ENCODE data around the gene RTP3.
"Not testable (repeated sequence)": the region's sequence is repeated elsewhere in the genome, so short reads cannot be mapped to it uniquely, and the experiment has no call there.

Gene RTP3

DNA sequence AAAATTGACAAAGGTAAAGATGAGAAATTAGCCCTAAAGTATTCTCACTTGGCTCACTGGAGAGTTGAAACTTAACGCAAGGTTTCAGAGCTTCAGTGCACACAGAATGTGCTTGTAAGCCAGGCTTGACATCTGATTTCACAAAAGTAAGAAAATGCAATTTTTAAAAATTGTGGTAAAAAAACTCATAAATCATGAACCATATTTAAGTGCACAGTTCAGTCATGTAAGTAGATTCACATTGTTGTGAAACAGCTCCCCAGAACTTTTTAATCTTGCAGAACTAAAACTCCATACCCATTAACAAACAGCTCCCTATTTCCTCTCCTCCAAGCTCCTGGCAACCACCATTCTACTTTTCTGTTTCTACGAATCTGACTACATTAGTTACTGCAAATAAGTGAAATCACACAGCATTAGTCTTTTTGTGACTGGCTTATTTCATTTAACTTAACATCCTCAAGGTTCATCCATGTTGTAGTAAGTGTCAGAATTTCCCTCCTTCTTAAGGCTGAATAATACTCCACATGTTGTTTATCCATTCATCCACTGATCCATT is 14.5 kb downstream of the RTP3 start:
- H3K4me3 Mint-ChIP-seq = no peak overlapping the region
- H3K9me3 Mint-ChIP-seq = no peaks in the 10 kb centered on the region
- no peak overlapping the region for H3K27ac Mint-ChIP-seq
- H3K4me1 Mint-ChIP-seq (ENCODE audit: low read depth) = no peaks in the 10 kb centered on the region
- peaks cover 31% of the 10 kb centered on the region for H3K27me3 Mint-ChIP-seq (ENCODE audit: low read depth)
- H3K36me3 Mint-ChIP-seq (ENCODE audit: low read depth) = no peaks in the 10 kb centered on the region

DNA sequence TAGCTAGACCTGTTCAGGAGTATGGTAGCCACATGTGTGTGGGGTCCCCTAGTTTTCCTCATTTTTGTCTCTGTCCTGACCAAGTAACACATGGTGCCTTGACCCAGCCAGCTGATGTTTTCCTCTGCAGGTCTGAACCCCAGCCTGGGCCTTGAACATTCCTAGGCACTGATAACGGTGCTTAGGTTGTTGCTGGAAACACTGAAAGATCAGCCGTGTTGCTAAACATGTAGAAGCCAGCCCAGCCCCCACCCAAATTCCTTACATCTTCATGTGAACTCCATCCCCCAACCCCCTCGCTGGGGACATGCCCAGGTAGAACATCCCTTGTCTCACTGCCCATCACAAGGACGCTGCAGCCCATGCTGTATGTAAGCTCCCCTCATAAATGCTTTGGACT is 18.7 kb downstream of the RTP3 start:
- H3K36me3 Mint-ChIP-seq (ENCODE audit: low read depth) = no peaks in the 10 kb centered on the region
- no peaks in the 10 kb centered on the region for H3K9me3 Mint-ChIP-seq
- no peaks in the 10 kb centered on the region for H3K4me1 Mint-ChIP-seq (ENCODE audit: low read depth)
- H3K4me3 Mint-ChIP-seq = no peak overlapping the region
- H3K27me3 Mint-ChIP-seq (ENCODE audit: low read depth) = peaks cover 20% of the 10 kb centered on the region
- H3K27ac Mint-ChIP-seq = no peak overlapping the region

DNA sequence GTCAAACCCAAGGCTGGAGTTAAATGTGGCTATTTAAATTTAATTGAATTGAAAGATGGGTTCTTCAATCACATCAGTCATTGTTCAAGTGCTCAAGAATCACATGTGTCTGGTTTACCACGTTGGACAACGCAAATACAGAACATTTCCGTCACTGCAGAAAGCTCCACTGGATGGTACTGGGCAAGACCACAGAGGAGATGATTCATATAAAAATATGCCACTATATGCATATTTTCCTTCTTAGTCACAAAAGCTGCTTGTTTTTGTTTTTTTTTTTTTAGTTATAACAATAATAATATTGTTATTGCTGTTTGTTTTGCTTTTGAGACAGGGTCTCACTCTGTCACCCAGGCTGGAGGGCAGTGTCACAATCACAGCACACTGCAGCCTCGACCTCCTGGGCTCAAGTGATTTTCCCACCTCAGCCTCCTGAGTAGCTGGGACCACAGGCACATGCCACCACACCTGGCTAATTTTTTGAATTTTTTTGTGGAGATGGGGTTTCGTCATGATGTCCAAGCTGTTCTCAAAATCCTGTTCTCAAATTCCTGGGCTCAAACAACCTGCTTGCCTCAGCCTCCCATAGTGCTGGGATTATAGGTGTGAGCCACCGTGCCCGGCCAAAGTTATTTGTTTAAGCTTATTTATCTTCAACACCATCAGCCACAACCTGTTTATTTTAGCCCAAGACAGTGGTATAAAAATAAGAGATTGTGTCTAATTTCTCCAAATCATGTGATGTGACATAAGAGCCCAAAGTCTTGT is 19.4 kb downstream of the RTP3 start:
- H3K27me3 Mint-ChIP-seq (ENCODE audit: low read depth) = peaks cover 17% of the 10 kb centered on the region

DNA sequence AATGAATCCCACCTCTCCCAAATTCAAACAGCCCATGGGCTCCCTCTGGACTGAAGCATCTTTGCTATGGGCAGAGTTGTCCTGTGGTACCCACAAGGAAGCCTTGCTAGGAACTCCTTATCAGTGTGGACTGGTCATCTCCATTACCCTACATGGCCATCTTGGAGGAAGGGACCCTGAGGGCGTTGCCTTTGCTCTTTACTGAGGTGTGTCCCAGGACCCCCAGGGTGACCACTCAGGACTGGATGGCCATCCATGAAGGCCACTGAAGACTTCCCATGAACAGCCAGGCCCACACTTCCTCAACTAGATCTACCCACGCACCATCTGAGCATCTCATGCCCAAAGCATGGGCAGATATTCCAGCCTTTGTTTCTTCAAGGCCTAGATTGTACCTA is 20.0 kb downstream of the RTP3 start:
- Mint-ChIP-seq H3K27me3 (ENCODE audit: low read depth) (peaks cover 13% of the 10 kb centered on the region), H3K4me1 (ENCODE audit: low read depth) (no peaks in the 10 kb centered on the region), H3K9me3 (no peaks in the 10 kb centered on the region), H3K27ac (no peak overlapping the region), H3K36me3 (ENCODE audit: low read depth) (no peaks in the 10 kb centered on the region), H3K4me3 (no peak overlapping the region)

More for the DNA sequence above, 19.4 kb downstream of the RTP3 start:
- no peak overlapping the region for H3K4me3 Mint-ChIP-seq
- H3K4me1 Mint-ChIP-seq (ENCODE audit: low read depth) = no peaks in the 10 kb centered on the region
- no peaks in the 10 kb centered on the region for H3K9me3 Mint-ChIP-seq
- H3K36me3 Mint-ChIP-seq (ENCODE audit: low read depth) = no peaks in the 10 kb centered on the region
- no peak overlapping the region for H3K27ac Mint-ChIP-seq

DNA sequence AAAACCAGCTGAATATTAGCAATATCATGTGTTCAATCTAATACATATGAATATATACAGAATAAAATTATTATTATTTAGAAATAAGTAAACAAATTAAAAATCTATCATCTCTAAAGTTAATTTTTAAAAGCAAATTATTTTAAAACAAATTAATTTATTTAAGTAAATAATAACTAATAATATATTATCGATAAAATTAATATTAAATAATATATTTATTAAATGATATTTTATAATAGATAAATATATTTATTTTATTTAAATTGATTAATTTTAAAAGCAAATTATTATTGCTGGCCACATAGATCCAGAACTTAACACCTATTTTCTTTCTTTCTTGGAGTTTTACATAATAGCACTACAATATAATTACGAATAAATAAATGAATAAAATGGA is 22.2 kb downstream of the RTP3 start:
- Mint-ChIP-seq H3K36me3 (ENCODE audit: low read depth) (no peaks in the 10 kb centered on the region), H3K27ac (no peak overlapping the region), H3K27me3 (ENCODE audit: low read depth) (peaks cover 6% of the 10 kb centered on the region), H3K9me3 (no peaks in the 10 kb centered on the region), H3K4me1 (ENCODE audit: low read depth) (no peaks in the 10 kb centered on the region), H3K4me3 (no peak overlapping the region)

DNA sequence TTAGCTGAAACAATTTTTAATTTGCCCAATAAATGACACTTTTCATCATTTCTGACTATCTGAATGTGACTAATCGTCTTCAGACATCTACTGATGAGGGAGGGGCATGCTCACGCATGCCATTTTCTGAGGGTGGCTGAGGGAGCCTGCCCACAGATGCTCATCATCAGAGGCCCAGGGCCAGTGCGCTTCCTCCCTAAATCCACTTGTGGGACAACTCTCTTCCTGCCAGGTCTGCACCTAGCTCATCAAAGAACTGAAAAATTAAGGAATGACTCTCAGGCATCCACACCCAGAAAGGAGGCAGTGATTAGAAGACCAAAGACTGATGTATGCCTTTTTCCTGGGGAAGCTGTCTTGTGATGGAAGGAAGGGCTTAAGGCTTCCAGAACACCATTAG is 22.8 kb downstream of the RTP3 start:
- Mint-ChIP-seq H3K36me3 (ENCODE audit: low read depth) (no peaks in the 10 kb centered on the region), H3K27ac (no peak overlapping the region), H3K9me3 (no peaks in the 10 kb centered on the region), H3K27me3 (ENCODE audit: low read depth) (peaks cover 12% of the 10 kb centered on the region), H3K4me3 (no peak overlapping the region), H3K4me1 (ENCODE audit: low read depth) (no peaks in the 10 kb centered on the region)

DNA sequence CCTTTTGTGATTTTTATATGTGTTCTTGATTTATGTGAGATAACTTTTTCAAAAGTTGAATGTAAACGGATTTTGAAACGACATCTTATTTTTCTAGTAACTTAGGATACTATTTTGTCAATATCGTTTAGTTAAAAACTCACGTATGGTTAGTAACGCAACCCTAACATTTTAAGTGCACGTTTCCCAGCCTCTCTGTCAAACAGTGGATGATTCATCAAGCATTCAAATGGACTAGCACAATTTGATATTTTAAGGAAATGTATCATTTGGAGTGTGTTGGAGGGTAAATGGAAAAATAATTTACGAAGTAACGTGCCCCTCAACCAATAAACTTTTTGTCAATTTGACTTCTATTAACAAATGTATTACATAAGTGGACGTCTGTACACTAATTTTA is 23.3 kb downstream of the RTP3 start:
- Mint-ChIP-seq H3K27ac (no peak overlapping the region), H3K4me1 (ENCODE audit: low read depth) (no peaks in the 10 kb centered on the region), H3K36me3 (ENCODE audit: low read depth) (no peaks in the 10 kb centered on the region), H3K4me3 (no peak overlapping the region), H3K27me3 (ENCODE audit: low read depth) (peaks cover 12% of the 10 kb centered on the region), H3K9me3 (no peaks in the 10 kb centered on the region)

DNA sequence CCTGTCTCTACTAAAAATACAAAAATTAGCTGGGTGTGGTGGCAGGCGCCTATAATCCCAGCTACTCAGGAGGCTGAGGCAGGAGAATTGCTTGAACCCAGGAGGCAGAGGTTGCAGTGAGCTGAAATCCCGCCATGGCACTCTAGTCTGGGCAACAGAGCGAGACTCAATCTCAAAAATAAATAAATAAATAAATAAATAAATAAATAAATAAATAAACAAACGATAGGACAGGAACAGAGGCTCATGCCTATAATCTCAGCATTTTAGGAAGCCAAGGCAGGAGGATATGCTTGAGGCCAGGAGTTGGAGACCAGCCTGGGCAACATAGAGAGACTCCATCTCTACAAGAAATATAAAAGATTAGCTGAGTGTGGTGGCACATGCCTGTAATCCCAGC is 24.4 kb downstream of the RTP3 start:
- H3K9me3 Mint-ChIP-seq; H3K27ac Mint-ChIP-seq; H3K36me3 Mint-ChIP-seq (ENCODE audit: low read depth); H3K4me1 Mint-ChIP-seq (ENCODE audit: low read depth); H3K4me3 Mint-ChIP-seq: not testable (repeated sequence)
- peaks cover 12% of the 10 kb centered on the region for H3K27me3 Mint-ChIP-seq (ENCODE audit: low read depth)

DNA sequence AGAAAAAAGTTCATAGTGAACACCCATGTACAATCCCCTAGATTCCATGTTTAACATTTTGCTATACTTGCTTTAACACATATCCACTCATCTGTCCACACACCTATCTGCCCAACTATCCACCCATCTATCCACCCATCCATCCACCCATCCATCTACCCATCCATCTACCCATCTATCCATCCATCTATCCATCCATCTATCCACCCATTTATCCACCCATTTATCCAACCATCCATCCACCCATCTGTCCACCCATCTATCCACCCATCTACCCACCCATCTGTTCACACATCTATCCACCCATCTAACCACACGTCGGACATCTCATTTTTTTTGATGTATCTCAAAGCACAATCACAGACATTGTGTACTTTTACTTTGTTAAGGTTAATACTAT is 25.8 kb downstream of the RTP3 start:
- H3K27me3 Mint-ChIP-seq (ENCODE audit: low read depth) = peaks cover 12% of the 10 kb centered on the region
- no peak overlapping the region for H3K4me3 Mint-ChIP-seq
- no peaks in the 10 kb centered on the region for H3K4me1 Mint-ChIP-seq (ENCODE audit: low read depth)
- H3K36me3 Mint-ChIP-seq (ENCODE audit: low read depth) = no peaks in the 10 kb centered on the region
- no peaks in the 10 kb centered on the region for H3K9me3 Mint-ChIP-seq
- no peak overlapping the region for H3K27ac Mint-ChIP-seq

DNA sequence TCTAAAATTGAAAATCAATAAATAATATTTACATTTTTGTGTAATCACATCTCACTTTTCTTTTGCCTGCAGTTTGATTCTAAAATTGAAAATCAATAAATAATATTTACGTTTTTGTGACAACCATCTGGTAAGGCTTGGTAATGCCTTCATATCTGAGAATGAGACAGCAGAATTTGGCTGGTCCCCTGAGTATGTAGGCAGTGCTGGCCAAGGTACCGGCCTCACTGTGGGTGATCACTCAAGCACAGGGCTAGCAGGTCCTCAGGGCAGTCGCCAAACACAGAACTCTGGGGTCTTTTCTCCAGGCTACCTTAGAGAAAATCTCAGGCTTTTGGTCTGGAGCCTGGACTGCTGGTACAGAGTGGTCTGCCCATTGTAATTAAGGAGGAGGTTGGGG is 26.2 kb downstream of the RTP3 start:
- Mint-ChIP-seq H3K4me1 (ENCODE audit: low read depth) (no peaks in the 10 kb centered on the region), H3K9me3 (no peaks in the 10 kb centered on the region), H3K4me3 (no peak overlapping the region), H3K36me3 (ENCODE audit: low read depth) (no peaks in the 10 kb centered on the region), H3K27me3 (ENCODE audit: low read depth) (peaks cover 12% of the 10 kb centered on the region), H3K27ac (no peak overlapping the region)

DNA sequence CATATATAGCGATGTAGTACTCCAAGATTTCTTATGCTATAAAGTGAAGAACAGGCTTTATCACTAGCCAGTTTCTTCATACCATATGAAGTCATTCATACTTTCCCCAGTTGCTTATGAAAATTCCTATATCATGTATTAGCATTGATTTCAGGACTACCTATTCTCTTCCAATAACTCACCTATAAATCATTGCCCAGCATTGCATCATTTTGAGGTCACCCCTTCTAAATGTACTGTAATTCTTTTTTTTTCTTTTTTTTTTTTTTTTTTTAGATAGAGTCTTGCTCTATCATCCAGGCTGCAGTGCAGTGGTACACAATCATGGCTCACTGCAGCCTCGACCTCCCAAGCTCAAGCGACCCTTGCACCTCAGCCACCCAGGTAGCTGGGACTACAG is 27.1 kb downstream of the RTP3 start:
- no peak overlapping the region for H3K4me3 Mint-ChIP-seq
- peaks cover 12% of the 10 kb centered on the region for H3K27me3 Mint-ChIP-seq (ENCODE audit: low read depth)
- H3K4me1 Mint-ChIP-seq (ENCODE audit: low read depth) = no peaks in the 10 kb centered on the region
- no peak overlapping the region for H3K27ac Mint-ChIP-seq
- no peaks in the 10 kb centered on the region for H3K36me3 Mint-ChIP-seq (ENCODE audit: low read depth)
- H3K9me3 Mint-ChIP-seq = no peaks in the 10 kb centered on the region

DNA sequence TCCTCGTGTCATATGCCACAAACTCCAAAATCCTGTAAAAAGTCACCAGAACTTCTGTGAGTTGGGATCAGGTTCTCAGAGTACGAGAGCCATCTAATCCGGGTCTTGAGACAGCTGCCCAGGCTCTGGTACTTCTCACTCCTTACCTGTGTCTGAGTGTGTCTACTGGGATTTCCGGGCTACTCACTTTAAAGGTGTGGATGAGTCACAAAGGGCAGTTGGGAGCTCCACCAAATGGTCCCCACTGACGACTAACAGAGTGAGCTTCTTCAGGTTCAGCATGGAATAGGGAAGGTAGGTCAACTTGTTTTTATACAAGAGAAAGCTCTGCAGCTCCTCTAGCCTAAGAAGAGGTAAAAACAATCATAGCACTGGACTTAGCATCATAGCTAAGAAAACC is 29.5 kb downstream of the RTP3 start:
- H3K36me3 Mint-ChIP-seq (ENCODE audit: low read depth) = no peaks in the 10 kb centered on the region
- H3K27me3 Mint-ChIP-seq (ENCODE audit: low read depth) = peaks cover 30% of the 10 kb centered on the region
- no peaks in the 10 kb centered on the region for H3K4me1 Mint-ChIP-seq (ENCODE audit: low read depth)
- no peaks in the 10 kb centered on the region for H3K9me3 Mint-ChIP-seq
- no peak overlapping the region for H3K4me3 Mint-ChIP-seq
- no peak overlapping the region for H3K27ac Mint-ChIP-seq

DNA sequence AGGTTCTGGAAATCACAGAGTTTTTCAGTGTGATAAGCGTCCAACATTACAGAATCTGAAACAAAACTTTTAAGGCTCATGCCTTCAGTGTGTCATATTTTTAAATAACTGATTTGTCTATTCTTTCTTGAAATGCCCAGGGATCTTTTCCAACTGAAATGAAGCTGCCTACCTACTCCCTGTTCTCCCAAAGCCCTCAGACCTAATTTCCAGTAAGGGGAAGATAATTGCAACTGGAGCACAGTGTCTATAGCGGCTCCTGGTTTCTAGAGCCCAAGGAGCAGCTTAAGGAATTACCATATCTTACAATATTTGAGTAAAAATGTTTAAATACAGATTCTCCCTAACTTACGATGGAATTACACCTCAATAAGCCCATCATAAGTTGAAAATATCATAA is 35.3 kb downstream of the RTP3 start:
- H3K4me1 Mint-ChIP-seq (ENCODE audit: low read depth) = peaks cover 17% of the 10 kb centered on the region
- peaks cover 68% of the 10 kb centered on the region for H3K27me3 Mint-ChIP-seq (ENCODE audit: low read depth)
- H3K9me3 Mint-ChIP-seq = peaks cover 8% of the 10 kb centered on the region
- peaks cover 3% of the 10 kb centered on the region for H3K36me3 Mint-ChIP-seq (ENCODE audit: low read depth)
- no peak overlapping the region for H3K27ac Mint-ChIP-seq
- no peak overlapping the region for H3K4me3 Mint-ChIP-seq

DNA sequence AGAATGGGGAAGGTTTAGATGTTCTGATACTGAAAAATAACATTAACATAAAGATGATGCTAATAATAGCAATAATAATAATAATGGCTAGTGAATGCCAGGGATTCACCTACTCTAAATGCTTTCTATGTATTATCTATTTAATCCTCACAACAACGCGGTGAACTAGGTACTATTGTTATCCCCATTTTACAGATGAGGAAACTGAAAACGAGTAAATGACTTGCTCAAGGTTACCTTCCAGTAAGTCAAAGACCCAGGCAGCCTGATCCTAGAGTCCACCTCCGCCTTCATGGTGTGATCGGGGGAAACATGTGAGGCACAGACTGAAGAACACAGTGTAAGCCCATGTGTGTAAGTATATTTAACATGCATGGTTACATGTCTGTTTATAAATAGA is 38.0 kb downstream of the RTP3 start:
- Mint-ChIP-seq H3K36me3 (ENCODE audit: low read depth) (peaks cover 4% of the 10 kb centered on the region), H3K27me3 (ENCODE audit: low read depth) (peaks cover 62% of the 10 kb centered on the region), H3K9me3 (peaks cover 8% of the 10 kb centered on the region), H3K4me1 (ENCODE audit: low read depth) (peaks cover 36% of the 10 kb centered on the region), H3K4me3 (no peak overlapping the region), H3K27ac (no peak overlapping the region)

DNA sequence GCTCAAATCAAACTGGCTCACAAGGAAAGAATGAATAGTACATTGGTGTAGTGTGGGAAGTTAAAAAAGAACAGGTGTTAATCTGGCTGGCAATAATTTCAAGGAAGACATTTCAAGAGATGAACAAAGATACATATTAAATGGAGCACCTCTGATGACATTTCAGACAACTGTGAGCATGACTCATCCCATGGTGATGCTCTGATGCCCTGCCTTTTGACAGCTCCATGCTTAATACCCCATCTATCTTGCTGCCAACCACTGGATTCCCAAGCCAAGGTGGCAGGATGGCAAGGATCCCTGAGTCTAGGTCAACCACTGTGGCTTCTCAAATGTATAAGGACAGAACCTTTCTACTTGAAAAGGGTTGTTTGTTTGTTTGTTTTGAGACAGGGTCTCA is 39.0 kb downstream of the RTP3 start:
- Mint-ChIP-seq H3K4me3 (no peak overlapping the region), H3K9me3 (peaks cover 8% of the 10 kb centered on the region), H3K27ac (no peak overlapping the region), H3K4me1 (ENCODE audit: low read depth) (peaks cover 39% of the 10 kb centered on the region), H3K27me3 (ENCODE audit: low read depth) (peaks cover 55% of the 10 kb centered on the region), H3K36me3 (ENCODE audit: low read depth) (peaks cover 4% of the 10 kb centered on the region)

Measured in T-helper 1 cell treated with Interleukin-12 subunit alpha and Interleukin-12 subunit beta and Interleukin-4 antibody, amounts not matched to agents 30 μg/mL and 1 μg/mL, for 36 hours (primary cell).